ENCODE measurements around the gene AGBL2.
"Not testable (repeated sequence)": the region's sequence is repeated elsewhere in the genome, so short reads cannot be mapped to it uniquely, and the experiment has no call there.

Gene AGBL2

DNA sequence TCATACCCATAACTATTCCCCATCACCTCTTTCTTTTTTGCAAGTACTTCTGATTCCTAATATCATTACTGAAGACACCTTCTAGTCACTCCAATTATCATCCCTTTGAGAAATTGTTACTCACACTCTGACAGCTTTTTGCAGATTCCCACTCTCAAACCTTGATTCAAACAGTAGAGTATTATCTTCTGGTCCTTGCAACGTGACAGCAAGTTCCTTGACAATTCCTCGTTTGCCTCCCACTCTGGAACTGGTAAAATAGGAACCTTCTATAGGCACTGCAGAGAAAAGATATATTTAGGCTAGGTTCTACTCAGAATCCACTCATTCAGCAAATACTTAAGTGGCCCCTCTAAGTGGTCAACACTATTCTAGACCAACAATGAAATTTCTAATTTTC is 23.2 kb downstream of the AGBL2 start:
- H3K27me3 ChIP-seq (ENCODE audit: control insufficient read depth, insufficient read depth, low read length), result no peaks in the 10 kb centered on the region
- WGBS (ENCODE audit: insufficient coverage, insufficient read length), result no CpG with 5 or more reads among the region's 2 CpGs
- no peaks in the 10 kb centered on the region for H3K36me3 ChIP-seq (ENCODE audit: control insufficient read depth, insufficient read depth, low read length)
- no peaks in the 10 kb centered on the region for H3K9me3 ChIP-seq (ENCODE audit: control insufficient read depth, insufficient read depth, low read length)
- no peak overlapping the region for H3K27ac ChIP-seq (ENCODE audit: low read length)
- H3K4me3 ChIP-seq (ENCODE audit: low read length), result no peak overlapping the region
- H3K4me1 ChIP-seq (ENCODE audit: control insufficient read depth, insufficient read depth, low read length), result no peaks in the 10 kb centered on the region
- no peak for DNase-seq (ENCODE audit: low read depth, low spot score)

DNA sequence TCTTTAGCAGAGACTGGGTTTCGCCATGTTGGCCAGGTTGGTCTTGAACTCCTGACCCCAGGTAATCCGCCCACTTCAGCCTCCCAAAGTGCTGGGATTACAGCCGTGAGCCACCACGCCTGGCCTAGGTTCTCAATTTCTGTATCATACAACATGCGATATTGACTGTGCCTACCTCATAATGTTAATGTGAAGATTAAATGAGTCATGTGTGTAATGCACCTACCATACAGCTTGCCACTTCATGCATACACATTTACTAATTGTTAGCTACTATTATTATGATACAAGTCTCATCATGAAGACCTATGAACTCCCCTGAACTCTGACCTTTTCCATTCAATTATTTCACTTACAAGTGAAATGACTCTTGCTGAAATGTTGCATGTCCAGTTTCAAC is 25.7 kb downstream of the AGBL2 start:
- H3K4me3 ChIP-seq (ENCODE audit: low read length), result no peak overlapping the region
- H3K4me1 ChIP-seq (ENCODE audit: control insufficient read depth, insufficient read depth, low read length), result no peaks in the 10 kb centered on the region
- H3K9me3 ChIP-seq (ENCODE audit: control insufficient read depth, insufficient read depth, low read length), result no peaks in the 10 kb centered on the region
- H3K36me3 ChIP-seq (ENCODE audit: control insufficient read depth, insufficient read depth, low read length), result no peaks in the 10 kb centered on the region
- no peak overlapping the region for H3K27ac ChIP-seq (ENCODE audit: low read length)
- no CpG with 5 or more reads among the region's 5 CpGs for WGBS (ENCODE audit: insufficient coverage, insufficient read length)
- no peak for DNase-seq (ENCODE audit: low read depth, low spot score)
- H3K27me3 ChIP-seq (ENCODE audit: control insufficient read depth, insufficient read depth, low read length), result no peaks in the 10 kb centered on the region

DNA sequence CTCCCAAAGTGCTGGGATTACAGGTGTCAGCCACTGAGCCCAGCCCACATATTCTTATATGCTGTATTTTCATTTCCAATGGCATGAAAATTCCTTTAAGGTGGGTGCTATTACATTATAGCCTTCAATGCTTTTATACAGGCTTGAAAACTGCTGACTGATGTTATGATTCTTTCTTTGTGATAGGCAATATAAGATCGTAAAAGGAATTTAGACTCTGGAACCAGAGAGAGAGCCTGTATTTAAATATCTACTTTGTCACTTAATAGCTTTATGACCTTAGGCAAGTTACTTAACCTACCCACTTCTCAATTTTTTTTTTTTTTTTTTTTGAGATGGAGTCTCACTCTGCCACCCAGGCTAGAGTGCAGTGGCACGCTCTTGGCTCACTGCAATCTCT is 26.2 kb downstream of the AGBL2 start:
- no peaks in the 10 kb centered on the region for H3K36me3 ChIP-seq (ENCODE audit: control insufficient read depth, insufficient read depth, low read length)
- H3K27ac ChIP-seq (ENCODE audit: low read length), result no peak overlapping the region
- H3K4me1 ChIP-seq (ENCODE audit: control insufficient read depth, insufficient read depth, low read length), result no peaks in the 10 kb centered on the region
- DNase-seq (ENCODE audit: low read depth, low spot score), result no peak
- H3K4me3 ChIP-seq (ENCODE audit: low read length), result no peak overlapping the region
- no CpG with 5 or more reads among the region's 2 CpGs for WGBS (ENCODE audit: insufficient coverage, insufficient read length)
- H3K27me3 ChIP-seq (ENCODE audit: control insufficient read depth, insufficient read depth, low read length), result no peaks in the 10 kb centered on the region
- no peaks in the 10 kb centered on the region for H3K9me3 ChIP-seq (ENCODE audit: control insufficient read depth, insufficient read depth, low read length)

DNA sequence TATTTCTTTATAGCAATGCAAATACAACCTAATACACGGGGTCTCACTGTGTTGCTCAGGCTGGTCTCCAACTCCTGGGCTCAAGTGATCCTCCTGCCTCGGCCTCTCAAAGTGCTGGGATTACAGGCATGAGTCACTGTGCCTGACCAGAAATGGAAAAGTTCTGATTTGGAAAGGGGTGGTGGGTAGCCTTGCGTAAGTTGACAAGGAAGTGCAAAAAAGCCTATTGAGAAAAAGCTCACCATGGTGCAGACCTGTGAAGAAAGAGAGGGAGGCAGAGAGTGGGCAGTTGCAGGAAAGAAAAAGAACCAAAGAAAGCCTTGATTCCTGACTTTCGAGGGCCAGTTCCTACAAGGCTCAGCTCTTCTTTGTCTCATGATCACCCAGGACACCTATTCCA is 27.1 kb downstream of the AGBL2 start:
- Histone ChIP-seq H3K4me1 (ENCODE audit: control insufficient read depth, insufficient read depth, low read length) (no peaks in the 10 kb centered on the region), H3K4me3 (ENCODE audit: low read length) (no peak overlapping the region), H3K27ac (ENCODE audit: low read length) (no peak overlapping the region), H3K36me3 (ENCODE audit: control insufficient read depth, insufficient read depth, low read length) (no peaks in the 10 kb centered on the region), H3K27me3 (ENCODE audit: control insufficient read depth, insufficient read depth, low read length) (no peaks in the 10 kb centered on the region), H3K9me3 (ENCODE audit: control insufficient read depth, insufficient read depth, low read length) (no peaks in the 10 kb centered on the region)
- WGBS (ENCODE audit: insufficient coverage, insufficient read length), result no CpG with 5 or more reads among the region's 4 CpGs
- no peak for DNase-seq (ENCODE audit: low read depth, low spot score)

DNA sequence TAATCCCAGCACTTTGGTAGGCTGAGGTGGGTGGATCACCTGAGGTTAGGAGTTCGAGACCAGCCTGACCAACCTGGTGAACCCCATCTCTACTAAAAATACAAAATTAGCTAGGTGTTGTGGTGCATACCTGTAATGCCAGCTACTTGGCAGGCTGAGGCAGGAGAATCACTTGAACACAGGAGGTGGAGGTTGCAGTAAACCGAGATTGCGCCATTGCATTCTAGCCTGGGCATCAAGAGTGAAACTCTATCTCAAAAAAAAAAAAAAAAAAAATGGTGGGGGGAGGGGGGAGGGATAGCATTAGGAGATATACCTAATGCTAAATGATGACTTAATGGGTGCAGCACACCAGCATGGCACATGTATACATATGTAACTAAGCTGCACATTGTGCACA is 28.5 kb downstream of the AGBL2 start:
- not testable (repeated sequence) for H3K4me3 ChIP-seq (ENCODE audit: low read length); H3K9me3 ChIP-seq (ENCODE audit: control insufficient read depth, insufficient read depth, low read length); H3K27me3 ChIP-seq (ENCODE audit: control insufficient read depth, insufficient read depth, low read length); DNase-seq (ENCODE audit: low read depth, low spot score); H3K36me3 ChIP-seq (ENCODE audit: control insufficient read depth, insufficient read depth, low read length); H3K4me1 ChIP-seq (ENCODE audit: control insufficient read depth, insufficient read depth, low read length); H3K27ac ChIP-seq (ENCODE audit: low read length)
- WGBS (ENCODE audit: insufficient coverage, insufficient read length), result no CpG with 5 or more reads among the region's 3 CpGs

DNA sequence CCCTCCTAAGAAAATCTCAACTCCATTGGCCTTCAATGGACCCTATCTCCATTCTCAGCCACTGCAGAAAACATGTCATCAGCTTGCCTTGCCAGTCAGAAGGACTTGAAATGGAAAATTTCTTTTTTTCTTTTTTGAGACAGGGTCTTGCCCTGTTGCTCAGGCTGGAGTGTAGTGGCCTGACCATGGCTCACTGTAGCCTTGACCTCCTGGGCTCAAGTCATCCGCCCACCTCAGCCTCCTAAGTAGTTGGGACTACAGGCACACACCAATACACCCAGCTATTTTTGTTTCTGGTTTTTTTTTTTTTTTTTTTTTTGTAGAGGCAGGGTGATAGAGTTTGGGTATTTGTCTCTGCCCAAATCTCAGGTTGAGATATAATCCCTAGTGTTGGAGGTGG is 29.0 kb downstream of the AGBL2 start:
- no peaks in the 10 kb centered on the region for H3K36me3 ChIP-seq (ENCODE audit: control insufficient read depth, insufficient read depth, low read length)
- DNase-seq (ENCODE audit: low read depth, low spot score), result no peak
- whole genome bisulfite sequencing (ENCODE audit: insufficient coverage, insufficient read length), result no CpG with 5 or more reads among the region's 1 CpG
- H3K27me3 ChIP-seq (ENCODE audit: control insufficient read depth, insufficient read depth, low read length), result no peaks in the 10 kb centered on the region
- no peaks in the 10 kb centered on the region for H3K9me3 ChIP-seq (ENCODE audit: control insufficient read depth, insufficient read depth, low read length)
- no peak overlapping the region for H3K4me3 ChIP-seq (ENCODE audit: low read length)
- no peaks in the 10 kb centered on the region for H3K4me1 ChIP-seq (ENCODE audit: control insufficient read depth, insufficient read depth, low read length)
- H3K27ac ChIP-seq (ENCODE audit: low read length), result no peak overlapping the region

DNA sequence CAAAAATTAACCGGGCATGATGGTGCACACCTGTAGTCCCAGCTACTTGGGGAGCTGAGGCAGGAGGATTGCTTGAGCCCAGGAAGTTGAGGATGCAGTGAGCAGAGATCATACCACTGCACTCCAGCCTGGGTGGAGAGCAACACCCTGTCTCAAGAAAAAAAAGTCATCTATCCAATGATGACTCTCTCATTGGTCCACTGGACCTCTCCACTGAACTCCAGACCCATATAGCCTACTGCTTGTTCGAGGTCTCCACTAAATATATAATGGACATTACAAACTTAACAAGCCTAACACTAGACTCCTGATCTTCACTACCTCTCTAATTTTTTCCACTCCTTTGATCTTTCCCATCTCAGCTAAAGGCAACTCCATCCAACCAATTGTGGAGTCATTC is 39.3 kb downstream of the AGBL2 start:
- Histone ChIP-seq H3K27ac (ENCODE audit: low read length) (no peak overlapping the region), H3K4me1 (ENCODE audit: control insufficient read depth, insufficient read depth, low read length) (no peaks in the 10 kb centered on the region), H3K4me3 (ENCODE audit: low read length) (no peak overlapping the region), H3K36me3 (ENCODE audit: control insufficient read depth, insufficient read depth, low read length) (no peaks in the 10 kb centered on the region), H3K27me3 (ENCODE audit: control insufficient read depth, insufficient read depth, low read length) (no peaks in the 10 kb centered on the region), H3K9me3 (ENCODE audit: control insufficient read depth, insufficient read depth, low read length) (no peaks in the 10 kb centered on the region)
- WGBS (ENCODE audit: insufficient coverage, insufficient read length), result no CpG with 5 or more reads among the region's 2 CpGs
- no peak for DNase-seq (ENCODE audit: low read depth, low spot score)

DNA sequence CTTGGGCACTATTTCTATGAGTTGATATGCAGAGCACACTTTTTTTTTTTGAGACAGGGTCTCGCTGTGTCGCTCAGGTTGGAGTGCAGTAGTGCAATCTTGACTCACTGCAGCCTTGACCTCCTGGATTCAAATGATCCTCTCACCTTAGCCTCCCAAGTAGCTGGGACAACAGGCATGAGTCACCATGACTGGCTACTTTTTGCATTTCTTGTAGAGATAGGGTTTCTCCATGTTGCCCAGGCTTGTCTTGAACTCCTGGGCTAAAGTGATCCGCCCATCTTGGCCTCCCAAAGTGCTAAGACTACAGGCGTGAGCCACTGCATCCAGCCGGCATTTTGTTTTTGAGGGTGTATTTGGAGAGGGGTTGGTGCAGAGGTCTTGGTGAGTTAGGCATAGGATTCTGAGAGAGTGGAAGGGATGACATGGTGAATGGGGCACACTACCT is 42.9 kb downstream of the AGBL2 start:
- Histone ChIP-seq H3K36me3 (ENCODE audit: control insufficient read depth, insufficient read depth, low read length) (no peaks in the 10 kb centered on the region), H3K4me1 (ENCODE audit: control insufficient read depth, insufficient read depth, low read length) (no peaks in the 10 kb centered on the region), H3K4me3 (ENCODE audit: low read length) (no peak overlapping the region), H3K9me3 (ENCODE audit: control insufficient read depth, insufficient read depth, low read length) (no peaks in the 10 kb centered on the region), H3K27ac (ENCODE audit: low read length) (no peak overlapping the region), H3K27me3 (ENCODE audit: control insufficient read depth, insufficient read depth, low read length) (no peaks in the 10 kb centered on the region)
- WGBS (ENCODE audit: insufficient coverage, insufficient read length), result no CpG with 5 or more reads among the region's 5 CpGs
- DNase-seq (ENCODE audit: low read depth, low spot score), result no peak

DNA sequence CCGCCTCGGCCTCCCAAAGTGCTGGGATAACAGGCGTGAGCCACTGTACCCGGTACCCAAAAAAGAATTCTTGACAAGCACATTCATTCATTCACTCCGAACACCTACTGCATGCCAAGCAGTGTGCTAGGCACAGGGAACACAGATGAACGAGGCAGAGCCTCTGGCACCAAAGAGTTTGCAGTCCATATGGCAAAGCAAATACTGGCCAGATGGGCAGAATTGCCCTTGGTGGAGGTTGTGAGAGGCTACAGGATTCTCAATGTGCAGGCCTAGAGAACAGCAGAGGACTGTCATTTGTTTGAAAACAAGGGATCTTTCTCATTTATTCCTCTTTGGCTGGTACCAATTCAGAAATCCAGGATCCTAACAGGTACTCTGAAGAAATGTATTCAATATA is 45.3 kb downstream of the AGBL2 start:
- no peaks in the 10 kb centered on the region for H3K36me3 ChIP-seq (ENCODE audit: control insufficient read depth, insufficient read depth, low read length)
- H3K4me3 ChIP-seq (ENCODE audit: low read length), result no peak overlapping the region
- DNase-seq (ENCODE audit: low read depth, low spot score), result no peak
- no peaks in the 10 kb centered on the region for H3K9me3 ChIP-seq (ENCODE audit: control insufficient read depth, insufficient read depth, low read length)
- no CpG with 5 or more reads among the region's 6 CpGs for WGBS (ENCODE audit: insufficient coverage, insufficient read length)
- H3K27ac ChIP-seq (ENCODE audit: low read length), result no peak overlapping the region
- no peaks in the 10 kb centered on the region for H3K27me3 ChIP-seq (ENCODE audit: control insufficient read depth, insufficient read depth, low read length)
- no peaks in the 10 kb centered on the region for H3K4me1 ChIP-seq (ENCODE audit: control insufficient read depth, insufficient read depth, low read length)

DNA sequence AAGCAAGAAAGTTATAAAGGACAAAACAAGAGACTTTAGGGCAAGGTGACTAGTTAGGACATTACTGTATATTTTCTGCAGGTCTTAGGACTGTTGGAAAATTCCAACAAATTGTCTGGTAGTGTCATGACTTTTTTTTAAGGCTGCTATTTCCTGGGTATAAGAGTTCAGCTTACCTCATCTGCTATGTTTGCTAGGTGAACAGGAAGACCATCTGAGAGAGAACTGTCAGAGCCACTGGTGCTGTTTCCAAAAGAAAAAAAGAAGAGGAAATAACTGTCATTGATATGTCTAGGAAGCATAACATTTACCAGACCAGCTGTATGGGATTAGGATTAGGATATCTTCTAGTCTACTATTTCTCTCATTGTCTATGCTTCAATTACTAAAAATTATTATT is 46.5 kb downstream of the AGBL2 start:
- Histone ChIP-seq H3K4me1 (ENCODE audit: control insufficient read depth, insufficient read depth, low read length) (no peaks in the 10 kb centered on the region), H3K27ac (ENCODE audit: low read length) (no peak overlapping the region), H3K36me3 (ENCODE audit: control insufficient read depth, insufficient read depth, low read length) (no peaks in the 10 kb centered on the region), H3K9me3 (ENCODE audit: control insufficient read depth, insufficient read depth, low read length) (no peaks in the 10 kb centered on the region), H3K27me3 (ENCODE audit: control insufficient read depth, insufficient read depth, low read length) (no peaks in the 10 kb centered on the region), H3K4me3 (ENCODE audit: low read length) (no peak overlapping the region)
- no peak for DNase-seq (ENCODE audit: low read depth, low spot score)

DNA sequence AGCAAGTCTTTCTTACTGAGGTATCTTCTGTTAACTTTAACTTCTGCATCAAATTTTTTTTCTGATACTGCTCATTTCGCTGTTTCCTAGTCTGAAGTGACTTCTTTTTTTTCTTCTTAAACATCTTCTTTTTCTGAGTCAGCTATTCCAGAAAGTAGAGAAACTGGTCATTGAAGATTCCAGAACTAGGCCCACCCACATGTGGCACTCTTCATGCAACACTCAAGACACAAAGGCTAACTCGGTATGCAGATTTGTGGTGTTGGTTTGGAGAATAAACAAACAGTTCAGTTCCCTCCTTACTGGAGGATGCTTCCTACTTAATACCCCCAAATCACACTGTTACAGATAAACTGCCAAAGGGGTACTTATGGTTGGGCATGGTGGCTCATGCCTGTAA is 47.6 kb downstream of the AGBL2 start:
- WGBS (ENCODE audit: insufficient coverage, insufficient read length), result no CpG with 5 or more reads among the region's 2 CpGs
- H3K4me3 ChIP-seq (ENCODE audit: low read length), result no peak overlapping the region
- no peaks in the 10 kb centered on the region for H3K36me3 ChIP-seq (ENCODE audit: control insufficient read depth, insufficient read depth, low read length)
- no peaks in the 10 kb centered on the region for H3K4me1 ChIP-seq (ENCODE audit: control insufficient read depth, insufficient read depth, low read length)
- H3K9me3 ChIP-seq (ENCODE audit: control insufficient read depth, insufficient read depth, low read length), result no peaks in the 10 kb centered on the region
- H3K27me3 ChIP-seq (ENCODE audit: control insufficient read depth, insufficient read depth, low read length), result no peaks in the 10 kb centered on the region
- no peak for DNase-seq (ENCODE audit: low read depth, low spot score)
- no peak overlapping the region for H3K27ac ChIP-seq (ENCODE audit: low read length)
